Neuronal stem cell (in vitro differentiated cells): ENCODE results near the gene PKP3.

Source experiments
- DNase-seq: peaks from one replicate; pipeline ENCODE4 v3.0.0-alpha.2; 2013; ENCODE audit warnings: low spot score
- H2AFZ ChIP-seq: one replicate; pipeline ENCODE4 v1.6.1; 2013; ENCODE audit warnings: mild to moderate bottlenecking, low read length, inconsistent platforms
- H2AK5ac ChIP-seq: 2 replicates; pipeline ENCODE4 v1.6.1; 2013; ENCODE audit warnings: low read depth, mild to moderate bottlenecking, inconsistent platforms, low read length, moderate library complexity, mixed read lengths
- H2BK120ac ChIP-seq: 2 replicates; pipeline ENCODE4 v1.6.1; 2013; ENCODE audit warnings: low read depth, mild to moderate bottlenecking, inconsistent platforms, low read length, moderate library complexity, mixed read lengths
- H2BK12ac ChIP-seq: one replicate; pipeline ENCODE4 v1.6.1; 2013; ENCODE audit warnings: low read length, inconsistent platforms
- H2BK15ac ChIP-seq: 2 replicates; pipeline ENCODE4 v1.6.1; 2013; ENCODE audit warnings: mild to moderate bottlenecking, low read length, inconsistent platforms, mixed read lengths
- H2BK5ac ChIP-seq: one replicate; pipeline ENCODE4 v1.6.1; 2013; ENCODE audit warnings: inconsistent platforms, mild to moderate bottlenecking, low read length, moderate library complexity
- H3K14ac ChIP-seq: one replicate; pipeline ENCODE4 v1.6.1; 2013; ENCODE audit warnings: low read length, inconsistent platforms
- H3K18ac ChIP-seq: 2 replicates; pipeline ENCODE4 v1.6.1; 2013; ENCODE audit warnings: low read length, inconsistent platforms
- H3K23ac ChIP-seq: 2 replicates; pipeline ENCODE4 v1.6.1; 2013; ENCODE audit warnings: low read depth, mild to moderate bottlenecking, mixed read lengths, low read length, inconsistent platforms; ENCODE audit not compliant: poor library complexity
- H3K27ac ChIP-seq: replicated peaks from 3 replicates; pipeline ENCODE4 v1.5.1; 2013; ENCODE audit warnings: low read length, inconsistent platforms
- H3K27me3 ChIP-seq, 3 experiments: 2 replicates each; pipeline ENCODE4 v1.6.1; 2013; ENCODE audit warnings: low read length in 3 of 3, mild to moderate bottlenecking in 2 of 3, inconsistent platforms in 1 of 3, low read depth in 1 of 3, mixed read lengths in 1 of 3, moderate library complexity in 1 of 3; ENCODE audit not compliant: control insufficient read depth in 3 of 3, insufficient read depth in 3 of 3
- H3K36me3 ChIP-seq, 2 donors: replicated peaks in 1 of 2; 2 replicates each; pipeline ENCODE4 v1.6.1; 2013; ENCODE audit warnings: low read length in 2 of 2; ENCODE audit not compliant: control insufficient read depth in 2 of 2, insufficient read depth in 2 of 2
- H3K4ac ChIP-seq: 2 replicates; pipeline ENCODE4 v1.6.1; 2013; ENCODE audit warnings: inconsistent platforms, mild to moderate bottlenecking, low read length, moderate library complexity
- H3K4me1 ChIP-seq, 2 donors: 1 replicate in 1 of 2; 2 replicates in 1 of 2; pipeline ENCODE4 v1.6.1; 2013; ENCODE audit warnings: low read length in 2 of 2, low read depth in 1 of 2; ENCODE audit not compliant: control insufficient read depth in 2 of 2, insufficient read depth in 1 of 2
- H3K4me2 ChIP-seq: one replicate; pipeline ENCODE4 v1.6.1; 2013; ENCODE audit warnings: mild to moderate bottlenecking, low read length, inconsistent platforms; ENCODE audit not compliant: insufficient read depth, poor library complexity, severe bottlenecking
- H3K4me3 ChIP-seq, 2 donors: 2 replicates each; pipeline ENCODE4 v1.5.1; 2013; ENCODE audit warnings: low read length in 2 of 2, mild to moderate bottlenecking in 2 of 2, inconsistent platforms in 1 of 2, moderate library complexity in 1 of 2
- H3K79me1 ChIP-seq: one replicate; pipeline ENCODE4 v1.6.1; 2013; ENCODE audit warnings: low read depth, mild to moderate bottlenecking, inconsistent platforms, low read length, moderate library complexity
- H3K9ac ChIP-seq: one replicate; pipeline ENCODE4 v1.6.1; 2013; ENCODE audit warnings: mild to moderate bottlenecking, low read depth, low read length, inconsistent platforms; ENCODE audit not compliant: poor library complexity
- H3K9me3 ChIP-seq, 2 donors: replicated peaks in 1 of 2; 2 replicates each; pipeline versions ENCODE3 to v1.6.1; 2013; ENCODE audit warnings: low read length in 2 of 2, mild to moderate bottlenecking in 2 of 2, inconsistent platforms in 1 of 2, low read depth in 1 of 2, mixed read lengths in 1 of 2, moderate library complexity in 1 of 2; ENCODE audit not compliant: control insufficient read depth in 2 of 2, insufficient read depth in 1 of 2
- H4K8ac ChIP-seq: one replicate; pipeline ENCODE4 v1.6.1; 2013; ENCODE audit warnings: low read depth, mild to moderate bottlenecking, inconsistent platforms, low read length, moderate library complexity
- H4K91ac ChIP-seq: one replicate; pipeline ENCODE4 v1.6.1; 2013; ENCODE audit warnings: low read length, low read depth, mild to moderate bottlenecking, inconsistent platforms; ENCODE audit not compliant: poor library complexity
- WGBS, 2 donors: extraction: QIAGEN DNeasy Blood & Tissue Kit; methylation state at CpG; one replicate each; pipeline ENCODE4 v1.1.7; 2013; ENCODE audit warnings: missing lambda C conversion rate in 2 of 2, mixed read lengths in 1 of 2; ENCODE audit not compliant: insufficient read length in 2 of 2, insufficient replicate concordance in 1 of 2; ENCODE audit errors: extremely low coverage in 2 of 2; 5-methylcytosine and 5-hydroxymethylcytosine counted together

Gene PKP3

GRCh38 chr11:408154-409007 lies 14.4 kb downstream of the PKP3 start:
- Histone ChIP-seq H3K36me3 (no peaks in the 10 kb centered on the region), H2BK5ac (no peak overlapping the region), H2AK5ac (peak overlapping the region; percentile 91), H3K14ac (no peak overlapping the region), H3K9me3 (peaks cover 0 to 2% of the 10 kb centered on the region in 2 donors), H4K8ac (no peak overlapping the region), H3K79me1 (peaks cover 2% of the 10 kb centered on the region), H2BK120ac (no peak overlapping the region), H3K23ac (no peak overlapping the region), H3K9ac (no peak overlapping the region), H3K4me2 (no peak overlapping the region), H3K27me3 (peaks cover 0 to 26% (median 5%) of the 10 kb centered on the region in 3 experiments), H4K91ac (no peak overlapping the region), H2AFZ (no peak overlapping the region), H3K18ac (peak overlapping the region; percentile 16), H3K4ac (no peak overlapping the region), H3K4me1 (peaks cover 0 to 3% of the 10 kb centered on the region in 2 donors), H3K27ac (no peak overlapping the region), H2BK12ac (peak overlapping the region; percentile 60), H2BK15ac (peak overlapping the region; percentile 30), H3K4me3 (no peak overlapping the region)
- WGBS, 2 donors = no CpG with 5 or more reads among the region's 15 CpGs
- no peak for DNase-seq

GRCh38 chr11:409008-409599 lies 15.1 kb downstream of the PKP3 start:
- H3K4me1 ChIP-seq = peaks cover 0 to 3% of the 10 kb centered on the region in 2 donors
- peak overlapping the region; percentile 60 for H2BK12ac ChIP-seq
- H2AK5ac ChIP-seq = peak overlapping the region; percentile 81
- no CpG with 5 or more reads among the region's 7 CpGs for WGBS, 2 donors
- H3K23ac ChIP-seq = no peak overlapping the region
- no peak overlapping the region for H3K18ac ChIP-seq
- H3K4me3 ChIP-seq = no peak overlapping the region
- no peak for DNase-seq
- H3K9ac ChIP-seq = no peak overlapping the region
- H3K27ac ChIP-seq = no peak overlapping the region
- H3K4ac ChIP-seq = no peak overlapping the region
- no peak overlapping the region for H3K14ac ChIP-seq
- no peaks in the 10 kb centered on the region for H3K36me3 ChIP-seq
- no peak overlapping the region for H2BK120ac ChIP-seq
- H2BK5ac ChIP-seq = no peak overlapping the region
- H3K9me3 ChIP-seq = peaks cover 0 to 2% of the 10 kb centered on the region in 2 donors
- H4K91ac ChIP-seq = no peak overlapping the region
- H2AFZ ChIP-seq = no peak overlapping the region
- no peak overlapping the region for H4K8ac ChIP-seq
- H2BK15ac ChIP-seq = no peak overlapping the region
- H3K27me3 ChIP-seq = peaks cover 0 to 28% (median 6%) of the 10 kb centered on the region in 3 experiments
- peaks cover 2% of the 10 kb centered on the region for H3K79me1 ChIP-seq
- H3K4me2 ChIP-seq = no peak overlapping the region

- Histone ChIP-seq H3K23ac (no peak overlapping the region), H3K18ac (peak overlapping the region; percentile 83), H3K4me1 (peaks cover 0 to 3% of the 10 kb centered on the region in 2 donors), H2BK12ac (no peak overlapping the region), H3K4me3 (no peak overlapping the region), H3K4ac (no peak overlapping the region), H3K9ac (peak overlapping the region; percentile 71), H3K9me3 (peaks cover 0 to 4% of the 10 kb centered on the region in 2 donors), H4K8ac (no peak overlapping the region), H4K91ac (no peak overlapping the region), H3K36me3 (no peaks in the 10 kb centered on the region), H3K79me1 (peaks cover 2% of the 10 kb centered on the region), H3K4me2 (no peak overlapping the region), H2BK120ac (no peak overlapping the region), H2BK15ac (peak overlapping the region; percentile 81), H3K27me3 (peaks cover 0 to 34% (median 11%) of the 10 kb centered on the region in 3 experiments), H3K27ac (no peak overlapping the region), H2AK5ac (peak overlapping the region; percentile 88), H2AFZ (no peak overlapping the region), H3K14ac (no peak overlapping the region), H2BK5ac (no peak overlapping the region)
- DNase-seq = no peak
- no CpG with 5 or more reads among the region's 18 CpGs for WGBS, 2 donors
Observed at GRCh38 chr11:409600-410483, 15.8 kb downstream of the PKP3 start.
